MM.1S (cell line): ENCODE results near the gene GYPB.
"Not testable (repeated sequence)": the region's sequence is repeated elsewhere in the genome, so short reads cannot be mapped to it uniquely, and the experiment has no call there.

ENCODE experiments used
- EZH2 ChIP-seq: fragments of 300-600 bp; sonication (generic); optimal IDR thresholded peaks from 2 replicates; pipeline ENCODE3; 2017; ENCODE audit warnings: low read depth, mild to moderate bottlenecking, antibody characterized with exemption, low read length, mixed read lengths
- EZH2phosphoT487 ChIP-seq: fragments of 300-600 bp; sonication (generic); IDR thresholded peaks from 2 replicates; pipeline ENCODE4 v1.6.1; 2018; ENCODE audit warnings: antibody characterized with exemption, low read length
- TF ChIP-seq, protein P1 (sequence below): fragments of 300-600 bp; sonication (generic); IDR thresholded peaks from 2 replicates; pipeline ENCODE4 v1.5.1; 2016; ENCODE audit warnings: antibody characterized with exemption, low read length, mixed read lengths

DNA sequence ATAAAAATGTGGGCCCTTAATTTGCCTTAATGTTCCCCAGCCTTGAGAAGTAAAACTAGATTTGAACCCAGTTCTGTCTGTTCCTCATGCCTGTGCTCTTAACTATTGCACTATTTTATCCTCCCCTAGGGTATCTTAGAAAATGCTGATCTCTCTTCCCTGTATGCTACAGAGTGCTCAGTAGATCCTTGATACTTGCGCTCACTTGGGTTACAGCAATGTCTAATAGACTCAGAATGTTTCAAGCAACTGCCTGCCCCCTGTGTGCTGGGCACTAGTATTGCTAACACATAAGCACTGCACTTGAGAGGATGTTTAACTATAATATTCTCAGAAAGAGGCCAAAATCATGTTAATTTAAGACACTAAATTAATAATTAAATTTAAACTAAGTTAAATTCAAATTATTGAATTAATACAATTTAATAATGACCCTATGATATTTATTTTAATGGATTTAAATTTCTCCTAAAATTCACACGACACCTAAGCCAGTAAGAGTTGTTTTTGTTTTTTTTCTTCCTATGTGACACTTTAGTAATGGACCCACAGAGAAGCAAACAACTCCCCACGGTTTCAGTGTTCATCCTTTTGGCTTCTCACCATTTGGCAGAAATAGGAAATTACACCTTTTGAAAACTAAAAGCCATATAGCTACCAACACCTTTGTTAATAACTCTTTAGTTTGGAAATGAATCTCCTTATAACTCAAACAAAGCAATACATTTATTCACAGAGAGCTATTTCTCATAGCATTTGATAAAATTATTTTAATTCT, 768 bp downstream of the GYPB start:
- TF ChIP-seq, protein P1, sequence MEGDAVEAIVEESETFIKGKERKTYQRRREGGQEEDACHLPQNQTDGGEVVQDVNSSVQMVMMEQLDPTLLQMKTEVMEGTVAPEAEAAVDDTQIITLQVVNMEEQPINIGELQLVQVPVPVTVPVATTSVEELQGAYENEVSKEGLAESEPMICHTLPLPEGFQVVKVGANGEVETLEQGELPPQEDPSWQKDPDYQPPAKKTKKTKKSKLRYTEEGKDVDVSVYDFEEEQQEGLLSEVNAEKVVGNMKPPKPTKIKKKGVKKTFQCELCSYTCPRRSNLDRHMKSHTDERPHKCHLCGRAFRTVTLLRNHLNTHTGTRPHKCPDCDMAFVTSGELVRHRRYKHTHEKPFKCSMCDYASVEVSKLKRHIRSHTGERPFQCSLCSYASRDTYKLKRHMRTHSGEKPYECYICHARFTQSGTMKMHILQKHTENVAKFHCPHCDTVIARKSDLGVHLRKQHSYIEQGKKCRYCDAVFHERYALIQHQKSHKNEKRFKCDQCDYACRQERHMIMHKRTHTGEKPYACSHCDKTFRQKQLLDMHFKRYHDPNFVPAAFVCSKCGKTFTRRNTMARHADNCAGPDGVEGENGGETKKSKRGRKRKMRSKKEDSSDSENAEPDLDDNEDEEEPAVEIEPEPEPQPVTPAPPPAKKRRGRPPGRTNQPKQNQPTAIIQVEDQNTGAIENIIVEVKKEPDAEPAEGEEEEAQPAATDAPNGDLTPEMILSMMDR, result not testable (repeated sequence)
- TF ChIP-seq EZH2, EZH2phosphoT487: not testable (repeated sequence)
